ENCODE results near the gene LRRIQ1. TPM values are rescaled to one million over a fixed set of nuclear protein-coding genes. Genes with fewer than 3 reads are reported as not detected.
A peak's percentile ranks its signal among the peaks of the same experiment; 100 is the strongest.
"Not testable (repeated sequence)": the region's sequence is repeated elsewhere in the genome, so short reads cannot be mapped to it uniquely, and the experiment has no call there.

Gene LRRIQ1
- total RNA-seq, 1 donor from 2014 or later = not detected

- ATAC-seq = no peak
- DNase-seq (ENCODE audit: low spot score) = no peak
These were observed 152.5 kb downstream of the LRRIQ1 start for GRCh38 chr12:85188619-85189018.

- no peak for ATAC-seq
These were observed 154.6 kb downstream of the LRRIQ1 start for GRCh38 chr12:85190728-85191127.

GRCh38 chr12:85203809-85204208, 167.7 kb downstream of the LRRIQ1 start:
- ATAC-seq = not testable (repeated sequence)

More at GRCh38 chr12:85190728-85191127, 154.6 kb downstream of the LRRIQ1 start:
- DNase-seq (ENCODE audit: low spot score) = no peak

GRCh38 chr12:85206543-85206942, 170.4 kb downstream of the LRRIQ1 start:
- ATAC-seq (no peak), DNase-seq (ENCODE audit: low spot score) (no peak)

More at GRCh38 chr12:85203809-85204208, 167.7 kb downstream of the LRRIQ1 start:
- DNase-seq (ENCODE audit: low spot score) = not testable (repeated sequence)

GRCh38 chr12:85224339-85224738, 188.2 kb downstream of the LRRIQ1 start:
- not testable (repeated sequence) for DNase-seq (ENCODE audit: low spot score); ATAC-seq

- DNase-seq (ENCODE audit: low spot score) (no peak), ATAC-seq (no peak)
These were observed 189.3 kb downstream of the LRRIQ1 start for GRCh38 chr12:85225501-85225900.

GRCh38 chr12:85237327-85237726, 201.2 kb downstream of the LRRIQ1 start:
- ATAC-seq = no peak

GRCh38 chr12:85244561-85244960, 208.4 kb downstream of the LRRIQ1 start:
- ATAC-seq = no peak

More at GRCh38 chr12:85237327-85237726, 201.2 kb downstream of the LRRIQ1 start:
- no peak for DNase-seq (ENCODE audit: low spot score)

GRCh38 chr12:85253853-85254252, 217.7 kb downstream of the LRRIQ1 start:
- no peak for ATAC-seq
- no peak for DNase-seq (ENCODE audit: low spot score)

More at GRCh38 chr12:85244561-85244960, 208.4 kb downstream of the LRRIQ1 start:
- no peak for DNase-seq (ENCODE audit: low spot score)

- DNase-seq (ENCODE audit: low spot score) (no peak), ATAC-seq (no peak)
These were observed 221.5 kb downstream of the LRRIQ1 start for GRCh38 chr12:85257671-85258070.

- ATAC-seq = no peak
- no peak for DNase-seq (ENCODE audit: low spot score)
These were observed 224.3 kb downstream of the LRRIQ1 start for GRCh38 chr12:85260447-85260846.

- DNase-seq (ENCODE audit: low spot score) = no peak
These were observed 224.7 kb downstream of the LRRIQ1 start for GRCh38 chr12:85260896-85261295.

GRCh38 chr12:85266356-85266755, 230.2 kb downstream of the LRRIQ1 start:
- DNase-seq (ENCODE audit: low spot score) (no peak), ATAC-seq (no peak)

More at GRCh38 chr12:85260896-85261295, 224.7 kb downstream of the LRRIQ1 start:
- ATAC-seq = no peak

GRCh38 chr12:85273381-85274314, 237.5 kb downstream of the LRRIQ1 start:
- no peak for ATAC-seq

GRCh38 chr12:85274315-85274651, 238.1 kb downstream of the LRRIQ1 start:
- ATAC-seq (no peak), DNase-seq (ENCODE audit: low spot score) (no peak)

More at GRCh38 chr12:85273381-85274314, 237.5 kb downstream of the LRRIQ1 start:
- no peak for DNase-seq (ENCODE audit: low spot score)

GRCh38 chr12:85275374-85275773, 239.2 kb downstream of the LRRIQ1 start:
- DNase-seq (ENCODE audit: low spot score) (no peak), ATAC-seq (no peak)

GRCh38 chr12:85277191-85277590, 241.0 kb downstream of the LRRIQ1 start:
- ATAC-seq = no peak
- DNase-seq (ENCODE audit: low spot score) = no peak

GRCh38 chr12:85277900-85278597, 241.9 kb downstream of the LRRIQ1 start:
- DNase-seq (ENCODE audit: low spot score) = no peak
- ATAC-seq = no peak

- ATAC-seq (no peak), DNase-seq (ENCODE audit: low spot score) (no peak)
These were observed 242.7 kb downstream of the LRRIQ1 start for GRCh38 chr12:85278598-85279448.

- DNase-seq (ENCODE audit: low spot score) (no peak), ATAC-seq (peak; percentile 19)
These were observed 243.5 kb downstream of the LRRIQ1 start for GRCh38 chr12:85279449-85280164.

Data from left lobe of liver (tissue), 2 donors.